ENCODE data around the gene TNP1.

- no peak for TF ChIP-seq CTCF (IDR thresholded peaks at IDR 0.05)
- TF ChIP-seq POLR2A (IDR thresholded peaks at IDR 0.05), result no peak
Observed at GRCh38 chr2:216887138-216887537, 27.3 kb upstream of the TNP1 start.

All from uterus (tissue), 2 donors.